Effector memory CD8-positive, alpha-beta T cell (primary cell): Measurements from ENCODE around the gene LPAR2.
"Not testable (repeated sequence)": the region's sequence is repeated elsewhere in the genome, so short reads cannot be mapped to it uniquely, and the experiment has no call there.

Source experiments
- ATAC-seq: fragments of 150-1000 bp; cut with Tn5 transposase; replicated peaks from 2 replicates; pipeline ENCODE4 v1.10.0; 2021; ENCODE audit warnings: mild to moderate bottlenecking, moderate library complexity
- DNase-seq, 3 experiments: peaks; one replicate each; pipeline ENCODE4 v3.0.0; 2021
- H3K27ac Mint-ChIP-seq, 2 donors: one replicate each; pipeline ENCODE4 v1.8.0; 2022; ENCODE audit warnings: mild to moderate bottlenecking in 2 of 2, mixed read lengths in 2 of 2, moderate library complexity in 2 of 2
- H3K27me3 Mint-ChIP-seq, 2 donors: one replicate each; pipeline ENCODE4 v1.8.0; 2022; ENCODE audit warnings: mixed read lengths in 2 of 2
- H3K36me3 Mint-ChIP-seq: one replicate; pipeline ENCODE4 v1.8.0; 2022; ENCODE audit warnings: mild to moderate bottlenecking, moderate library complexity, mixed read lengths; ENCODE audit not compliant: insufficient read depth
- H3K4me1 Mint-ChIP-seq, 2 donors: one replicate each; pipeline ENCODE4 v1.8.0; 2022; ENCODE audit warnings: low read depth in 2 of 2, mixed read lengths in 2 of 2
- H3K4me3 Mint-ChIP-seq, 2 donors: one replicate each; pipeline ENCODE4 v1.8.0; 2022; ENCODE audit warnings: mild to moderate bottlenecking in 2 of 2, mixed read lengths in 2 of 2, moderate library complexity in 2 of 2
- H3K9me3 Mint-ChIP-seq, 2 donors: one replicate each; pipeline ENCODE4 v1.8.0; 2022; ENCODE audit warnings: mixed read lengths in 2 of 2
- total RNA-seq, 9 experiments: gene quantifications; one replicate each; lab custom pipeline; 2026; lab: John Stamatoyannopoulos, UW

The LPAR2 gene
- total RNA-seq, result 14.8 to 51.9 (median 28.9) reads per million in 9 experiments

DNA sequence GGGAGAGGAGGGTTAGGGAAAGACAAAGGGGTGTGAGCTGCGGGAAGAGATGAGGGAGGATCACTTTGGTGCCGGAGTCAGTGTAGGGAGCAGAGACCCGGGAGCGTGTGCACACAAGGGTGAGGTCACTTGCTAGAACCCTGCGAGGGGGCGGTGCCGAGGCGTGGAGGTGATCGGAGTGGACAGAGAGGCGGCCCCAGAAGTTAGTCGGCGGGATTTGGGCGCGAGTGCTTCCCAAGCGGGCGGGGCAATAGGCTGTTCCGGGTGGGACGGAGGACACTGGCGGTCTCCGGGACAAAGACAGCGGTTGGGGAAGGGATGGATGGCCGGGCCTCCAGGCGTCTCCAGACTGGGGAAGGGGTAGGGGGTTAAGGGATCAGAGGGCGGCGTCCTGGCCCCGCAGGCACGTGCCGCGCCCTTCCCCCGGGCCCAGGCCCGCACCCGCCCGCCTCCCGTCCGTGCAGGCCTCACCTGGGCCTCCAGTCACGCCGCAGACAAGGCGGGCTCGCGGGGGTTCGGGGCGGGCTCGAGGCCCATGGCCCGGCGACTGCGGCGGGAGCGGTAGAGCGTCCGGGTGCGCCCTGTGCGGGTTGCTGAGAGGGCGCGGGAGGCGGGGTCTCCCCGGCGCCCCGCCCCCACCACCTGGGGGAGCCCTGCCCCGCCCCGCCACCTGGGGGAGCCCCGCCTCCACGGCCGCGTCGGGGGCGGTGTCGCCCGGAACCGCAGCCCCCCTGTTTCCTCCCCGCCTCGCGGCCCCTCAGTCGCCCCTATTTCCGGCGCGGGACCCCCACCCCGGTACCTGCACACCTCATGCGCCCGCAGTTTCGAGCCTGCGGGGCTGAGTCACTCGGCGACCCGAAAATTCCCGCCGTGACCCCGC, at the start of gene LPAR2:
Gene LPAR2, minus strand, starts transcription at position 600 of the 880 bp plus-strand sequence. CDS start 945 bp downstream, outside the sequence.
- DNase-seq, result peak; percentile 65 to 80 (median 71)
- Mint-ChIP-seq H3K4me1 (peaks cover 22 to 23% of the 10 kb centered on the region in 2 donors), H3K4me3 (peak within 1 kb of the TSS; percentile 86 to 90), H3K36me3 (peaks cover 52% of the 10 kb centered on the region), H3K27me3 (no peaks in the 10 kb centered on the region), H3K9me3 (no peaks in the 10 kb centered on the region), H3K27ac (peak within 1 kb of the TSS; percentile 89 to 98)
- ATAC-seq, result peak; percentile 76

DNA sequence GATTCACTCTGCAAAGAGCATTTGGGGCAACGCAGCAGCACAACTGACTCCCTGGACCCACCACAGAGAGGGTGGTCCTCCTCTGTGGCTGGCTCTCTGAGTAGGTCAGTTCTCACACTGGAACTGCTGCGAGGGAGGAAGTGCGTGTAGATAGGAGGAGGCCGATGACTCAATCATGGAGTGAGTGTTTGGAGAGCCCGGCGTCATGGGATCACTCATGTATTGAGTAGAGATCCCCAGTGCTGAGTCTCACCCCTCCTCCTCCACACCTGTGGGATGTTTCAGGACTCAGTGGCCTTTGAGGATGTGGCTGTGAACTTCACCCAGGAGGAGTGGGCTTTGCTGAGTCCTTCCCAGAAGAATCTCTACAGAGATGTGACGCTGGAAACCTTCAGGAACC, 49.6 kb upstream of the LPAR2 start:
- Mint-ChIP-seq H3K36me3 (peaks cover 86% of the 10 kb centered on the region), H3K9me3 (peaks cover 0 to 3% of the 10 kb centered on the region in 2 donors), H3K27me3 (no peaks in the 10 kb centered on the region), H3K4me1 (peaks cover 19 to 36% of the 10 kb centered on the region in 2 donors), H3K27ac (peak overlapping the region; percentile 60 to 84), H3K4me3 (peak overlapping the region in 1 of 2 donors; percentile 46)
- DNase-seq (no peak), ATAC-seq (no peak)

DNA sequence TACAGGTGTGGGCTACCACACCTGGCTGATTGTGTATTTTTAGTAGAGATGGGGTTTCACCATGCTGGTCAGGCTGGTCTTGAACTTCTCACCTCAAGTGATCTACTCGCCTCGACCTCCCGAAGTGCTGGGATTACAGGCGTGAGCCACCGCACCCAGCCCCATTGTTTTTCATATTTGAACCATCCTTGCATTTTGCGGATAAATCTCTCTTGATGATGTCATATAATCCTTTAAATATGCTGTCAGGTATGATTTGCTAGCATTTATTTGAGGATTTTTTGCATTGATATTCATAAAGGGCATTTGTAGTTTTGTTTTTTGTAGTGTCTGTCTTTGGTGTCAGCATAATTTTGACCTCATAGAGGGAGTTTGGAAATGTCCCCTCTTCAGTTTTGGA, 46.3 kb upstream of the LPAR2 start:
- DNase-seq (no peak), ATAC-seq (no peak)
- Mint-ChIP-seq H3K4me3 (peak overlapping the region; percentile 21 to 33), H3K36me3 (peaks cover 90% of the 10 kb centered on the region), H3K27me3 (no peaks in the 10 kb centered on the region), H3K9me3 (peaks cover 0 to 3% of the 10 kb centered on the region in 2 donors), H3K4me1 (peaks cover 38 to 60% of the 10 kb centered on the region in 2 donors), H3K27ac (peak overlapping the region; percentile 54 to 74)

DNA sequence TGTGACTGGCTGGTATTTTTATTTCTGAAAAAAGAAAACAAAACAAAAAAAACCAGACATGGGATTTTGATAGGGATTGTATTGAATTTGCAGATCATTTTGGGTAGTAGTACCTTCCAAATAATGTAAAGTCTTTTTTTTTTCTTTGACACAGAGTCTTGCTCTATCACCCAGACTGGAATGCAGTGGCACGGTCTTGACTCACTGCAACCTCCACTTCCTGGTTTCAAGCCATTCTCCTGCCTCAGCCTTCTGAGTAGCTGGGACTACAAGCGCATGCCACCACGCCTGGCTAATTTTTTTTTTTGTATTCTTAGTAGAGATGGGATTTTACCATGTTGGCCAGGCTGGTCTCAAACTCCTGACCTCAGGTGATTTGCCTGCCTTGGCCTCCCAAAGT, 44.8 kb upstream of the LPAR2 start:
- Mint-ChIP-seq H3K36me3 (peaks cover 88% of the 10 kb centered on the region), H3K9me3 (peaks cover 0 to 3% of the 10 kb centered on the region in 2 donors), H3K4me1 (peaks cover 40 to 63% of the 10 kb centered on the region in 2 donors), H3K27me3 (no peaks in the 10 kb centered on the region), H3K4me3 (peak overlapping the region; percentile 52 to 62), H3K27ac (peak overlapping the region; percentile 55 to 58)
- no peak for ATAC-seq
- DNase-seq, result no peak

DNA sequence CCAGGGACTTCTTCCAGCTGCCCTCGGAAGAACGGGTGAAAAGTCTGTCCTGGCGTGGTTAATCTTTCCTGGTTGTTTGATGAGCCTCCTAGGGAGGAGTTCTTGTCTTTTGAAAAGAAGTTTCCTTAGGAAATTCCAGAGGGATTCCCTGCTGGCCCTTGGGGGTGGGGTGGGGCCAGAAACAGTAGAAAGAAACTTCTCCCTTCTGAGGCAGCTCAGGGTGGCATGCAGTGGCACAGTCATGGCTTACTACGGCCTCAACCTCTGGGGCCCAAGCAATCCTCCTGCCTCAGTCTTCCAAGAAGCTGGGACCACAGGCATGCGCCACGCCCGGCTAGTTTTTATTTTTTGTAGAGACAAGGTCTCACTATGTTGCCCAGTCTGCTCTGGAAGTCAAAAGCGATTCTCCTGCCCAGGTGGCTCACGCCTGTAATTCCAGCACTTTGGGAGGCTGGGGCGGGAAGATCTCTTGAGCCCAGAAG, 42.1 kb upstream of the LPAR2 start:
- DNase-seq, result no peak
- Mint-ChIP-seq H3K27me3 (no peaks in the 10 kb centered on the region), H3K9me3 (no peaks in the 10 kb centered on the region), H3K27ac (peak overlapping the region; percentile 84 to 95), H3K4me3 (peak overlapping the region; percentile 80 to 98), H3K36me3 (peaks cover 76% of the 10 kb centered on the region), H3K4me1 (peaks cover 29 to 44% of the 10 kb centered on the region in 2 donors)
- no peak for ATAC-seq

DNA sequence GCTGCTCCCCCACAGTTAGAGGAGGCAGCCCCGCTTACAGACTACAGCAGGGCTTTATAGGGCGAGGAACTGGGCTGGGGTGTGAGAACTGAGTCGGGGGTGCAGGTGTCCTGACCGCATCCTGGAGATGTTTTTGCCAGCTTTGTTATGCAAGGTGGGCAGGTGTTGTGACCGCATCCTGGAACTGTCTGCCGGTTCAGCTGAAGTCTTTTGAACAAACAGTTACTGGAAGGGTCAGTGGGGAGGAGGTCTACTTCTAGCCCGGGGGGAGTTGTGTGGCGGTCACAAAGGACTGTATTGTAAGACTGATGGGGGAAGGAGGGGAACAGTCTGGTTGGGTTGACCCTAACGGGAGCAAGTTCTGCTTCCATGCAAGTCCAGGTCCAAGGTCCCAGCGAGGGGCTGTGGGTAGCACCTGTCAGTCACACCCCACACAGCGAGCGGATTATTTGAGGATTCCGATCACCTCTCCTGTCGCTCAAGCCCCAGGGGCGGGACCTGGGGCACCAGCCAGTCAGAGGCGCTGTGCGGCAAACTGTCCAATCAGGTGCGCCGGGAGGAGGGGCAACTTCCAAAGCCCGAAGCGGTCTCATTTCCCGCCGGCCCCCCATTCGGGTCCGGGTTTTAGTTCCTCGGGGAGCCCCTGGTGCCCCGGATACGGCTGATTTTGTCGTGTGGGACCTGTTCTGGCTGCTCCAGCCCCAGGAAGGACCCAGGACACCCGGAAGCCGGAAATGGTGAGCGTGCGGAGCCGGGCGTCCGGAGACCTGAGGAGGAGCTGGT, 40.4 kb upstream of the LPAR2 start, which contains the start of gene ZNF101:
Gene ZNF101, plus strand, starts transcription at position 610 of the 783 bp plus-strand sequence. Its CDS starts 125 bp downstream, at position 735.
- peak within 1 kb of the TSS; percentile 84 to 95 for H3K27ac Mint-ChIP-seq
- peak; percentile 92 for DNase-seq
- peaks cover 73% of the 10 kb centered on the region for H3K36me3 Mint-ChIP-seq
- peak; percentile 67 for ATAC-seq
- H3K27me3 Mint-ChIP-seq, result no peaks in the 10 kb centered on the region
- peaks cover 25 to 41% of the 10 kb centered on the region in 2 donors for H3K4me1 Mint-ChIP-seq
- H3K4me3 Mint-ChIP-seq, result peak within 1 kb of the TSS; percentile 80 to 98
- H3K9me3 Mint-ChIP-seq, result no peaks in the 10 kb centered on the region

DNA sequence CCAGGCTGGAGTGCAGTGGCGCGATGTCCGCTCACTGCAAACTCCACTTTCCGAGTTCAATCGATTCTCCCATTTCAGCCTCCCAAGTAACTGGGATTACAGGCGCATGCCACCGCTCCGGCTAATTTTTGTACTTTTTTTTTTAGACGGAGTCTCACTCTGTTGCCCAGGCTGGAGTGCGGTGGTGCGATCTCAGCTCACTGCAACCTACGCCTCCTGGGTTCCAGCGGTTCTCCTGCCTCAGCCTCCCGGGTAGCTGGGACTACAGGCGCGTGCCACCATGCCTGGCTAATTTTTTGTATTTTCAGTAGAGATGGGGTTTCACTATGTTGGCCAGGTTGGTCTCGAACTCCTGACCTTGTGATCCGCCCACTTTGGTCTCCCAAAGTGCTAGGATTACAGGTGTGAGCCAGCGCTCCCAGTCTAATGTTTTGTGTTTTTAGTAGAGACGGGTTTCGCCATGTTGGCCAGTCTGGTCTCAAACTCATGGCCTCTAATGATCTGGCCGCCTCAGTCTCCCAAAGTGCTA, 37.5 kb upstream of the LPAR2 start:
- Mint-ChIP-seq H3K36me3 (peaks cover 68% of the 10 kb centered on the region), H3K4me1 (peaks cover 38 to 46% of the 10 kb centered on the region in 2 donors), H3K4me3 (peak overlapping the region in 1 of 2 donors; percentile 46)
- not testable (repeated sequence) for H3K9me3 Mint-ChIP-seq, DNase-seq, H3K27me3 Mint-ChIP-seq, ATAC-seq, H3K27ac Mint-ChIP-seq

DNA sequence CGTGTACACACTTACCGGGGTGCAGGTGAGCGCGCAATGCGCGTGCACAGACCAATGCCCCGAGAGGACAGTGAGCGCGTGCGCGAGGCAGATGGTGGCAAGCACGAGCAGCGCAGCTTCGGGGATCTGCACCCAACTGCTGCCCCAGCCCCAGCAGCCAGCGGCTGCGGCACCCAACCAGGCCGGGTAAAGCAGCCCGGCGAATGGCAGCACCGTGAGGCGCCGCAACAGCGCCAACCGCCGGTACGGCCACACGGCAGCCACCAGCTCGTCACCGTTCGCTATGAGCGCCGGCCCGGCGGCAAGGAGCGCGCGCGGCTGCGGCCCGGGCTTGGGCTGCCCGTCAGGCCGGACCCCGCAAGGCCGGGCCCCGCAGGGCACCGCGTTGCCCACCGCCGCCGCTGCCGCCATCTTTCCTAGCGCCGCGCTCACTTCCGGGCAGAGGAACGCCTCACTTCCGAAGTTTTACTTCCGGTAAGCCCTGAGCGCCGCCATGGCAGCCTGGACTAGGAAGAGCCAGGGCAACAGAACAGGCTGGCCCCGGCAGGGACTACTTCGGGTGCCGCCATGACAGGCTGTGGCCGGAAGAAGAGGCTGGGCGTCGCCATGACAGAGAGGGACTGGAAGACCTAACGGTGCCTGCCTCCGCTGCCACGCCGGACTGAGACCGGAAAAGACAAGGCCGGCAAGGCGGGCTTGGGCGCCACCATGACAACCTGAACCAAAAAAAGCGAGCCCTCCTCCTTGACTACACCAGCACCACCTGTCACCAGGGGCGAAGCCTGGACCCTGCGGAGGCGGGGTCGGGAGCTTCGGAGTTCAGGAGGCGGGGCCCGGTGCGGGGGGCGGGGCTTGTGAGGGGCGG, 35.5 kb upstream of the LPAR2 start, which contains the start of gene ATP13A1:
Gene ATP13A1, minus strand, starts transcription at position 421 of the 865 bp plus-strand sequence. Its CDS starts 10 bp downstream, at position 411.
- peak; percentile 92 to 94 (median 93) for DNase-seq
- peak within 1 kb of the TSS; percentile 89 to 97 for H3K27ac Mint-ChIP-seq
- H3K4me3 Mint-ChIP-seq, result peak within 1 kb of the TSS; percentile 72 to 84
- no peaks in the 10 kb centered on the region for H3K27me3 Mint-ChIP-seq
- H3K4me1 Mint-ChIP-seq, result peaks cover 28 to 36% of the 10 kb centered on the region in 2 donors
- peaks cover 67% of the 10 kb centered on the region for H3K36me3 Mint-ChIP-seq
- ATAC-seq, result peak; percentile 71
- no peaks in the 10 kb centered on the region for H3K9me3 Mint-ChIP-seq

DNA sequence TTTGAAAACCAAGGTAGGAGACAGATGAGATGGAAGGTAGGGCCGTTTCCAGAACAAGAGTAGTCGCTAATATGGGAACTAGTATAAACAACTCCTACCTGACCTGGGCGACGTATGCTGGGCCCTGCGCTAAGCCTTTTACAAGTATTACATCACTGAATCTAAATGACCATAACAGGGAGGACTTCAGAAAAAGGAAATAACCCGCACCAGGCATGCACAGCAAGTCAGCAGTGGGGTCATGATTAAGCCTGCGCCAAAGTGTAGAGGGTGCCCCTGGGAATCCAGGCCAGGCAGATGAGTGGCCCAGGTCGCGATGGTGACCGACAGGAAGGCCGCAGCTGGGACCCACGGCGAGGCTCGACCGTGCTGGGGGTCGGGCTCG, 34.8 kb upstream of the LPAR2 start:
- peak; percentile 0 for ATAC-seq
- H3K27ac Mint-ChIP-seq, result peak overlapping the region; percentile 89 to 97
- H3K9me3 Mint-ChIP-seq, result no peaks in the 10 kb centered on the region
- H3K4me1 Mint-ChIP-seq, result peaks cover 26 to 30% of the 10 kb centered on the region in 2 donors
- peak overlapping the region; percentile 72 to 84 for H3K4me3 Mint-ChIP-seq
- no peaks in the 10 kb centered on the region for H3K27me3 Mint-ChIP-seq
- H3K36me3 Mint-ChIP-seq, result peaks cover 67% of the 10 kb centered on the region
- DNase-seq, result no peak

DNA sequence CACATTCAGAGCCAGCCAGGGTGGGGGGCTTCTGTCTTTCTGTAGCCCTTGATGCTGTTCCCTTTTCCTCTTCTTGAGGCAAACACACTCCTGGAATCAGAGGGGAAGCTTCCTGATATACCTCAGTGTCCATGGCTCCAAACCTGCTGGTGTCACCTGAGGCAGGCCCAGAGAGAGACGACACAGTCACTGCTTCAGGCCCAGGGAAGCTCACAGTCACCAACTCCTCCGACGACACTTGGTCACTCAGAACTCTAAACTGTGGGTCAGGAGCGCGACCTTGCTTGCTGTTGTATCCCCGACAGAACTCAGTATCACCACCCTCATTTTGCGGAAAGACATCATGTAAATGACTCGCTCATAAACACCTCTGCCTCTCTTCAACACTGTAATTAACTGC, 34.3 kb upstream of the LPAR2 start:
- Mint-ChIP-seq H3K27me3 (no peaks in the 10 kb centered on the region), H3K27ac (peak overlapping the region; percentile 89 to 97), H3K4me3 (peak overlapping the region; percentile 72 to 84), H3K4me1 (peaks cover 26 to 27% of the 10 kb centered on the region in 2 donors), H3K9me3 (no peaks in the 10 kb centered on the region), H3K36me3 (peaks cover 68% of the 10 kb centered on the region)
- ATAC-seq (no peak), DNase-seq (no peak)

DNA sequence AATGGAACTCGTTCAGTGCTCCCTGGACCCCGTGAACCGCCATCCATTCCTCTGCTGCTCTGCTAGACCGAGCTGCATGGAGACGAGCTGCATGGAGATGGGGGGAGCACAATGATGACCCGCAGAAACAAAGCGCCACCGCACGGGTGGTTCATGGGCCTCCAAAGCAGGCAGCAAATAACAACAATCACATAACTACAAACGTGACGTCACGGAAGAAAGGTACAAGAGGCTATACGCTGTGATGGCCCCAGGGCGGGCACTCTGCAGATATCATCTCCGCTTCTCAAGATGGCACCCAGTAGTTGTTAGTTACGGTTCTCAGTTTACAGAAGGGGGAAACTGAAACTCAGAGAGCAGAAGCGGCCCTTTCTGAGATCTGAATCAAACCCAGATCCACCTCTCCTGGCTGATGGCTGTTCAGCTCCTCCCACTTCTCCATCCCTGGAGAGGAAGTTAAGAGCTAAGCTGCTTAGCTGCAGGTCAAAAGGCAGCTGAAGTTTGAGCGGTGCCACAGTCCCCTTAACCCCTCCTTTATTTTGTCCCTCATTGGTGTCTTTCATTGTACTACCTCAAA, 33.7 kb upstream of the LPAR2 start:
- peaks cover 26 to 27% of the 10 kb centered on the region in 2 donors for H3K4me1 Mint-ChIP-seq
- H3K9me3 Mint-ChIP-seq, result no peaks in the 10 kb centered on the region
- ATAC-seq (peak; percentile 28), DNase-seq (peak; percentile 50 to 62 (median 52))
- H3K36me3 Mint-ChIP-seq, result peaks cover 67% of the 10 kb centered on the region
- H3K27me3 Mint-ChIP-seq, result no peaks in the 10 kb centered on the region
- H3K27ac Mint-ChIP-seq, result peak overlapping the region; percentile 89 to 97
- H3K4me3 Mint-ChIP-seq, result peak overlapping the region; percentile 72 to 84
